NCI-H748 (cell line): Measurements from ENCODE around the gene RAP1GAP.

Source experiments
- DNase-seq: peaks from one replicate; lab custom pipeline; 2025; ENCODE audit not compliant: unreplicated experiment; lab: John Stamatoyannopoulos, UW

RAP1GAP gene

DNA sequence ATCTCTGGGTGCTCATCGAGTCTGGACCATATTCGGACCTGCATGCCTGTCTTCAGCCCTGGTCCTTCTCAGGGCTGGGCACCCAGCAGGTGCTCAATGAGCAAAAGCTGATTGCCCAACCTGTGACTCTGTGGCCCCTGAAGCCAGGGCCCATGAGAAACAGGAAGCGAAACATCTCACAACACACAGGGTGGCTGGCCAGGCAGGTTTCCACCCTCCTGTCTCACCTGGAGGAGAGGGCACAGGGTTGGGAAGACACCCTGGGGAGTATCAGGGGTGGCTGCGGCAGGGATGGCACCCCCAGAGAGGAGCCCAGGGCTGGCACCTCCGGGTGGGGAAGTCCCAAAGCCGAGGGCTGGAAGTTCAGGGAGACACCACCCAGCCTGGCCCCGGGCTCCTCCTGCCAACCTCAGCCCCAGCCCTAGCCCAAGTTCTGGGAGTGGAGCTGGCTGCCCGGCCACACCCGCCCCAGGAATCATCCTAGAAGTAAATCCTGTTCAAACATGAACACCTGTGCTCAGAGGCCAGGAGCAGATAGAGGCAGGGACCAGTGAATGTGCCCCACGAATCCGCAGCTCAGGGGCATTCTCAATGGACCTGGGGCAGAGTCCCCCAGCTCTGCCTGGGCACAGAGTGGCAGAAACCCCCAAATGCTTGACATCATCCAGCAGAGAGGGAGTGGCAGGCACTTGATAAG lies 54.6 kb downstream of the RAP1GAP start:
- DNase-seq: no peak

DNA sequence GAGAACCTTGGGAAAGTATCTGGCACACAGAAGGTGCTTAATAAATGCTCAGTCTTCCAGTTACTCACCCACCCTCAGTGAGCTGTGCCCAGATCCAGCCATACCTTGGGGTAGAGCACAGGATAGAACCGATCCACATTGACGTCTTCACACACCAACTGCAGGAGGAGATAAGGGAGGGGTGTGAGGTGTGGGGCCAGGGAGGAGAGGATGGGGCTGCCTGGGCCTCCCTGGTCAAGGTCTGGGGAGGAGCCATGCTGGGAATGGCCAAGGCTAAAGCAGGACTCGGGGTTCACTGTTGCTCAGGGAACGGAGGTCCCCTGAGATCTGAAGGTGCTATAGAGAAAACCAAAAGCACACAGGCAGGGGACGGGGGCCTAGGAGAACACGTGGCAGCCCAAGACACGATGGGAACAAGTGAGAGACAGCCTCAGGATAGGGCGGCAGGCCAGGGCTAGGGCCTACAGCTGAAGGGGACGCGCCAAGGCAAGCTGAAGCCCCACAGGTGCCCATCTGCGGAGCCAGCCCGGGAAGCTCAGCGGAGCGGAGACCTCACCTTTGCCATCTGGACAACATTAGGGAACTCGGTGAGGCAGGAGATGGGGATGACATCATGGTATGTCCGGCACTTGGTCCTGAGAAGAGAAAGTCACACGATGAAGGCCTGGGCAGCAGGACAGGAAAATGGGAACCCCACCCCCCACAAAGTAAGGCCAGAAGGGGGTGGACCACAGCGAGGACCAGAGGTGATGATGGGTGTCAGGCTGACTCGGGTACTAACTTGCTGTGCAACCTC lies 55.9 kb downstream of the RAP1GAP start:
- DNase-seq: no peak

DNA sequence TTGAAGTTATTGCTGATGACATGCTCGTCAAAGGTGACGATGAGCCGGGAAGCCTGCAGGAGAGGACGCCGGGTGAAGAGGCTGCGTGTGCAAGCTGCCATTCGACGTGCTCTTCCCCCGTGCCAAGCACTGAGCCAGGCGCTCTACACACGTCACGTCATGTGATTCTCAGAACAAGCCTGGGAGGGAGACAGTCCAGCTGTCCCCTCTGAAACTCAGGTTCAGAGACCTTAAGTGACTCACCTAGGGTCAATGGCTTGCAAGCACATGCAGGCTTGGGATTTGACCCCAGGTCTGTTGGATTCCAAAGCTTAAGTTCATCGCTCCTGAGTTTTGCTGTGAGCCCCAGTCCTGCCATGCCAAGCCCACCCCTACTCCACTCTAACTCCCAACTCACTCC lies 57.1 kb downstream of the RAP1GAP start:
- DNase-seq: no peak

DNA sequence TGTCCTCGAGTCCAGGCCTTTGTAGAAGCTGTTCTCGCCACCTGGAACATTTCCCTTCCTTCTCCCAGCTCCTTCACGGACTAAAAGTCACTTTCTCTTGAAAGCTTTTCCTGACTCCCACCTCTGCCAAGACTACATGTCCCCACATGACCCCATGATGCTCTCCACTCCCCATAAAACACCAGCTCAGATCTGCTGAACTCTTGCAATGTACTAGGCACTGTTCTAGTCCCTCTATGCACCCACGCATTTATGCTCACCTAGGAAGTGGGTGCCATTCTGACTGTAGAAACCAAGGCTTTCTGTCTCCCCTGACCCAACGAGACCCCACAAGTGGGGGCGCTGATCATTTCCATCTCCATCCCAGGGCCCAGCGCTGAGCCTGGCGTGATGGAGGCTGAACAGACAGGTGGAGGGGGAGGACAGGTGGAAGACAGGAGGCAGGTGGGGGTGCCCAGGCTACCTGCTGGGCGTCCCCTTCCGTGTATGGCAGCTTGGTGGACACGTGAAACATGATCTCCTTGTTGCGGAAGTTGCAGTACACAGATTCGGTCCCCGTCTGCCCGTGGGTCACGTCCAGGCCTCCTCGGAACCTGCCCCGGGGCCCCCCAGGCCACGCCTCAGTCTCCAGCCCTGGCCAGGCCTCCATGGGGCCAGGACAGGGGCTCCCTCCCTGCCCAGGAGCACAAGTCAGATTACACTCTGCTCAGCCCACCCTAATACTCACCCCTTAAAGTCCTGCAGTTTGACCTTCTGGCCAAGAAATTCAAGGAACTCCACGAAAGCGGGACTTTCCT lies 58.0 kb downstream of the RAP1GAP start:
- DNase-seq: no peak

DNA sequence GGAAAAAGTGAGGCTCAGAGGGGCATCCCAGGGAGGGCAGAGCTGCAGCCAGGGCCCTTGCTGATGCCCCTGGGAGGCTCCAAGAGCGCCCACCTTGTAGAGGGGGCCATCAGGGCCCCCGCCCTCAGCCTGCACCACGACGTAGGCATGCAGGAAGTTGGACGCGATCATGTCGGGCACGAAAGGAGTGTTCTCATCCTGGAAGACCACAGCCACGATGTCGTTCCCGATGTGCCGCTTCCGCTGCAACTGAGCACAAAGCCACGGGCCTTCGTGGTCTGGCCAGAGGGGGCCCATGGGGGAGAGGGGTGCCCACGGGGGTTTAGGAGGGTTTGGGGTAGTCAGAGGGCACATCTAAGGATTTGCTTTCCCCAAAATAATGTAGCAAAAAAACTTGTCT lies 59.1 kb downstream of the RAP1GAP start:
- DNase-seq: no peak

DNA sequence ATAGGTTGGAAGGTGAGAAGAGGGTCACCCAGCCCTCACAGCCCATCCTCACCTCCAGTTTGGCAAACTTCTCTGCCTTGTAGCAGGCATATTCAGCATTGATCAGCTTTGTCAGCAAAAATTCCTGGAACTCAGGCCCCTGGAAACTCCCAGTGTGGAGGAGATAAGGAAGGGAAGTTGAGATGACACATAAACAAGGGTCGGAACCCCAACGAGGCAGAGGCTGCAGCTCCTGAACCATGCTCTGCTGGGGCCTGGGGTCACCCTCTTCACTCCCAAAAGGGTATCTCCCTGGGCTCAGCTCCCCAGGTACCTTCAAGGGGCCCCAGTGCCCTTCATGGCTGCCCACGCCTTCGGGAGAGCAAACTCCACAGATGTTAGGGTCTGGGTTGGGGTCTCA lies 60.4 kb downstream of the RAP1GAP start:
- DNase-seq: no peak

DNA sequence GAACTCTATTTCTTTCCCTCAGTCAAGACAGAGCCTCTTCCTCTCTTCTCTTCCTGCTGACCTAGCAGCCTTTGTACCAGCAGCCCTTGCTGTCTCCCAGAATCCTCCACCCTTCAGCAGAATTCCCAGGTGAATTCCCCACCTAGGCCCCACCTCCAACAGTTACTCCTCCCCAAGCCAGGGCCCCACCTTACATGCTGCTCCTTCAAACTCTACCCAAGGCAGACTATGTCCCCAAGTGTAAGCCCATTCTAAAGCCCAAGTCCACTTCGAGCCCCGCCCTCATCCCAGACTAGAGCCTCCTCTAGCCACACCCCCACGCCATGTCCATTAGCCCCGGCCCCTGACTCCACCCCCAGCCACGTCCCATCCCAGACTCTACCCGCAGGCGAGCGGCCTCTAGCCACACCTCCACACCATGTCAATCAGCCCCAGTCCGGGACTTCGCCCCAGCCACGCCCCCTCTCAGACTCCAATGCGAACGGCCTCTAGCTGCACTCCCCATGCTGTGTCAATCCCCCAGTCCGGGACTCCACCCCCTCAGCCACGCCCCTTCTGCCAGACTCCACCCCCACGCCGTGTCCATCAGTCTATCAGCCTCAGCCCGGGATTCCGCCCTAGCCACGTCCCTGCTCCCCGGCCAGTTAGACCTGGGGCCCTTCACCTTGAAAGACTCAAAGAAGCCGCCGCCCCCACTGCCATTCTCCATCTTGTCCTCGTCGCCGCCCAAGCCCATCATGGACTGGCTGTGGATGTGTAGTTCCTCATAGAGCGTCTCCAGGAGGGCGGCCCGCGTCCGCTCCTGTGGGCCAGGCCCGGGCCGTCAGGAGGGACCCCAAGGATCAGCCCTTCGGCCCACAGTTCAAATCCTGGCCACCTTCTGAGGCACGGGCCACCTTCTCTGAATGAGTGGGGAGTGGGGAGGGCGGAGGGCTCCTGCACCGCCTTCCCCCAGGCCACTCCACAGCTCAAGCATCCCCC lies 61.3 kb downstream of the RAP1GAP start:
- no peak for DNase-seq

DNA sequence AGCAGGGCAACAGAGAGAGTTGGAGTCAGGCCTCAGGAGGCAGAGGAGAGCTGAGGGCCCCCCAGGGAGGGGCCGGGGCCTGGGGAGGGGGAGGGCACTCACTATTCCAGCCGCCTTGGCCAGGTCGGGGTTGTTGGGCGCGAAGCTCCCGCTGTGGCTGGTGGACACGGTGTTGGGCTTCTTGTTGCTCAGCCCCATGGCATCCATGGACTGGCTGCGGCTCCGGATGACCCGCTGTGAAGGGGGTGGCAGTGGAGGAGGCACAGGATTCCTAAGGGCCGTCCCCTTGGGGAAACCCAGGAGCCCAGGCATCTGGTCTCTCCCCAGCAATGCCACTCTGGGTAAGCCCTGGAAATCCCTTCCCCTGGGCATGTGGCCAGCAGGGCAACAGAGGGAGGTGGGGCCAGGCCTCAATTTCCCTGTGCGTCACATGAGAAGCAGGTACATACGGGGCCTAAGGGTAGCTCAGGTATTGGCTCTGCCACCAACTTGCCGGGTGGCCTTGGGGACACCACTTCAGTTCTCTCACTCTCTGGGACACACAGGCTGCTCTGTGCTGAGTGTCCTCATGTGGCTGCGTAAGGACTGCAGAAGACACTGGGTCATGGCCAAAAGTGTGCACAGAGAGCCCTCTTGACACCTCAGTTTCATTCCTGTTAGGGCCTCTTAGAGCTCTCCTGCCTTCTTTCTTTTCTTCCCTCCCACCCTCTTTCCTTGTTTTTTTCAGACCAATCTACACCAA lies 63.0 kb downstream of the RAP1GAP start:
- no peak for DNase-seq

DNA sequence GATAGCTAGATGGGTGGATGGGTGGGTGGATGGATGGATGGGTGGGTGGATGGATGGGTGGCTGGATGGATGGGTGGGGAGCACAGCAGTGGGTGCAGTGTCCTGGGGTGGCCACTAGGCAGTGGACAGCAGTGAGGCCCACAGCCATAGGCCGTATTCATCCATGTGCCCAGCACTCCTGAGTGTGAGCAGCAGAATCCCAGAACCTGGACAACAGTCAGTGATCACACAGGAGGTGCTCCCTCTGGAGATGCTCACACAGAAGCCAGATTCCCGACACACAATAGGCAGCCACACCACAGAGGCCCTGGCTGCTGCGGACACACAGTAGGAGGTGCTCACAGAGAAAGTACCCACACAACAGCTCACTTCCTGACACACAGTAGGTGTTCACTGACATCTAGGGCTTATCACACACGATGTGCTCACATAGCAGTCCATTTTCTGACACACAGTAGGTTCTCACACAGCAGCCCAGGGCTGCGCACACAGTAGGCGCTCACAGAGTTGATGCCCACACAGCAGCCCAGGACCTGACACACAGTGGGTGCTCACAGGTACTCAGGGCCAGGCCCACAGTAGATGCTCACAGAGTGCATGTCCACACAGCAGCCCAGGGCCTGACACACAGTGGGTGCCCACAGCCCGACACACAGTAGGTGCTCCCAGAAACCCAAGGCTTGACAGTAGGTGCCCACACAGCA lies 64.0 kb downstream of the RAP1GAP start:
- DNase-seq: no peak

DNA sequence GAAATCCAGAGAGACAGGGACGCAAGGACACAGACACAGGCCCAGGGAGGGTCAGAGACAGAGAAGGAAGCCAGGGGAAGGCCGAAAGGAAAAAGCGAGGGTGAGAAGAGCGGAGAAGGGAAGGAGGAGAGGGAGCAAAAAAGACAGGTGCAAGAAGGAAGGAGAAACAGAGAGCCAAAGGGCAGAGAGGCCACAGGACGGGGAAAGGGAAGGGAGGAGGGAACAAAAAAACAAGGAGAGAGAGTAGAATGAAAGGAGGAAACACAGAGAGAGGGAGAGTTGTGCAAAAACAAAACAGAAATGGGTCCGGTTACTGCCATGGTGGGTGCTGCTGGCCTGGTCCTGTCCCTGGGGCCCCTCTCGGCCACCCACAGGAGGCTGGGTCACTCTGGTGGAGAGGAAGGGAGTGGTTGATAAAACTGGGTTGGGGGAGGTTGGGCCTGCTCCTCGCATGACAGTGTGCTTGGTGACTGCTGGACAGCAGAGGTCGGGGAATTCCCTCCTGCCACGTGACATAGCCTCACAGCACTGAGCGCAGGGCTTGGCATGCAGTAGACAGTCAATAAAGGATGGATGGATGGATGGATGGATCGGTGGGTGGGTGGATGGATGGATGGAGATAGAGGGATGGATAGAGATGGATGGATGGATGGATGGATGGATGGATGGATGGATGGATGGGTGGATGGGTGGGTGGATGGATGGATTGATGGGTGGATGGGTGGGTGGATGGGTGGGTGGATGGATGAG lies 64.8 kb downstream of the RAP1GAP start:
- no peak for DNase-seq

DNA sequence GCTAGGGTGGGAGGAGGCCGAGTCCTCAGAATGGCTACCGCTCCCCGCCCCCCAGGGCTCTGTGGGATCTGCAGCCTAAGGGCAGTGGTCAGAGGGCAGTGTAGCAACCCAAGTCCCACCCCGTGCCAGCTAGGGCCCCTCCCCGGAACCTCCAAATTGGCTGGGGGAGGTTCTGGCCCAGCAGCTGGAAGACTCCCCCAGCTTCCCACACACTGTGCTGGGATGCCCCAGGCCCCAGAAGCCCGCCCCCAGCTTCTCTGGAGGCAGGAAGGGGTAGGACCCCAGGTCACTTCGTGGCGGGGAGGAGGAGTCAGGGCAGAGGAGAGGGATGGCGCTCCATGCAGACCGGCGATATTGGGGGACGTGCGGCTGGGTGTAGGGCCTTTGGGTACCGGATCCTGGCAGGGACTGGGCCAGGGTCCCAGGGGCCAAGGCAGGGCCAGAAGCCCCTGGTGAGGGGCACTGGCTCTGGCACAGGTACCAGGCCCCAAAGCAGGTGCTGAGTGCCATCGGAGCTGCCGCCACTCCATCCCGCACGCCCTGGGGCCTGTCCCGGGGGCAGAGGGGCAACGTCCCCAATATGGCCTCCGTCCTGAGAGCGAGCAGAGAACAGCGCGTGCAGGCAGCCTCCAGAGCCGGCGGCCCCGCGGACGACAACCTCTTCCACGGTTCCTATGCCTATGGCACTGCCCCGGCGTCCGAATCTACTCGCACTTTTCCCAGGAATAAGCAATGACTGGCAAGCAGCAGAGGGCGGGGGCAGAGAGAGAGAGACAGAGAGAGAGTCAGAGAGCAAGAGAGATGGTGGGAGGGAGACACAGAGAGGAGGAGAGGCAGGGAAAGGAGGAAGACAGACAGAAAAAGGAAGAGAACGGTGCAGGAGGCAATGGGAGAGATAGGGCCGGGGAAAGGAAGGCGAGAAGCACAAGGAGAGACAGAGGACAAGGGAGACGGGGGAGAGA lies 65.7 kb downstream of the RAP1GAP start:
- DNase-seq: no peak

DNA sequence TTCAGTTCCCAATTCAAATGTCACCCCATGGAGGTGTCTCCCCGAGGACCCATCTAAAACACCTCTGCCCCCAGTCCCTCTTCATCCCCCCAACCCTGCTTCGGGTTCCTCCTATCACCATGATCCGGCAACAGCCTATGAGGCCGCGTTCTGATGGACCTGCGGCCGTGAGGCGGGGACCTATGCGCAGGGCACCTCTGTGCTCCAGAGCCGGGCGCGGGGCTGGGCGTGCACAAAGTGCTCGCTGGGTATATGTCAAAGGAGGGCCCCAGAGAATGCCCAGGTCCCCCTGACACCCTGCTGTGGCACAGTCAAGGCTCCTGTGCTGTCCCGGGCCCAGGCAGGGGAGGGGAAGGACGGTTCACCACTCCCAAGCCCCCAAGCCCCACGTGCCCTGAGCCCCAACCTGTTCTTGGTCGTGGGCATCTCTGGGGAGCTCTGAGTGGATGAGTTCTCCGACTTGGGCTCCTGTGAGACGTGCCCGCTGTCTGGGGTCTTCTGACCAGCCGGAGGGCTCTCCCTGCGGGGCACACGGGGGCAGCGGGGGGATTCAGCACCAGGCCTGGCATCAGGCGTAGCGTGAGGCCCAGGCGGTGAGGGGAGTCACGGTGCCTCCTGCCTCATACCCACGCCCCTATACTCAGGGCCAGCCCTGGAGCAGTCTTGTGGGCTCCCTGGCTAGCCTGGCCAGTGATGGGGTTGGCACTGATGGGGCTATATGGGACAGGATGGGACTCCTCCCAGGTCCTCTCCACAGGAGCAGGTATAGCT lies 67.7 kb downstream of the RAP1GAP start:
- no peak for DNase-seq

DNA sequence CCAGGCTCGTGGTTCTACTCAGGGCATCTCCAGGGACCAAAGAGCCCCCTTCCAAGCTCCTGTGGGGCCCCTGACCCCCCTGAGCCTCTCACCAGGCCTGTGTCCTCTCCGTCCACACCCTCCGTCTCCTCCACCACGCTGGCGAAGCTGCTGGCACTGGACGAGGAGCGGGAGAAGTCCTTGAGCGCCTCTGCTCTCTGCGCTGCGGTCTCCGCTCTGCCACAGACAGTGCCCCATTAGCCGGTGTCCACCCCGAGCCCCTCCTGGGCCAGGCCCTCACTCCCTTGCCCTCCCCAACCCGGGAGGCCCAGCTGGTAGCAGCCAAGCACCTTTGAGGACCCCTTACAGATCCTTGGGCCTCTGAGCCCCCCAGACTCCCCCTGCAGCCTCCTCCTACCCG lies 69.8 kb downstream of the RAP1GAP start:
- DNase-seq: no peak

DNA sequence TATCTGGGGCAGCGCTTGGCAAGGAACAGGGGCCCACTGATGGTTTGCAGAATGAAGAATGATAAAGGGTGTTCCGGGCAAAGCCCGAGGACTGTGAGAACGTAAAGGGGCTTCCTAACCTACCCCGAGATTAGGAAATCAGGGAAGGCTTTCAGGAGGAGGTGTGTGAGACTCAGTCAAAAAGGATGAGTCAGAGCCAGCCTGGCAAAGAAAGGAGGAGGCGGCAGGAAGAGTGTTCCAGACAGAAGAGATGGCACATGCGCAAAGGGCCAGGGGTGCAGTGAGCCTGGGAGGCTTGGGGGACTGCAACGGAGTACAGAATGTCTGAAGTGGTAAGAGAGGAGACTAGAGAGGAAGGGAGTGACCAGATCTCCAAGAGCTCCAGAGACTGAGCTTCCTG lies 70.3 kb downstream of the RAP1GAP start:
- no peak for DNase-seq

DNA sequence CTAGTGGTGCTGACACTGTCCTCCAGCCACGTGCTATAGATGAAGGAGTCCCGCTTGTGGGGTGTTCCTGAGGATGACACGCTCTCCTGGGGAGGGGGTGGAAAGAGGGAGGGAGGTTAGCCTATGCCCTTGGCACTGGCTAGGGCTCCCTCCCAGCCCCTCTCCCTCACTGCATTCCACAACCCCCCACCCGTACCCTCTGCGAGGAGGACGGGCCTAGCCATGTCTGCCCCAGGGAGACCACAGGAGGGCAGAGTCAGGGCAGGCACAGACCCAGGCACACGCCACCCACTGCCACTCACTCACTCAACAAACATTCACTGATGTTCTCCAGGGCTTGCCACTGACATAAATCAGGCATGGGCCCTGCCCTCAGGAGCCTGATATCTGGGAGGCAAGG lies 70.7 kb downstream of the RAP1GAP start:
- DNase-seq: no peak

DNA sequence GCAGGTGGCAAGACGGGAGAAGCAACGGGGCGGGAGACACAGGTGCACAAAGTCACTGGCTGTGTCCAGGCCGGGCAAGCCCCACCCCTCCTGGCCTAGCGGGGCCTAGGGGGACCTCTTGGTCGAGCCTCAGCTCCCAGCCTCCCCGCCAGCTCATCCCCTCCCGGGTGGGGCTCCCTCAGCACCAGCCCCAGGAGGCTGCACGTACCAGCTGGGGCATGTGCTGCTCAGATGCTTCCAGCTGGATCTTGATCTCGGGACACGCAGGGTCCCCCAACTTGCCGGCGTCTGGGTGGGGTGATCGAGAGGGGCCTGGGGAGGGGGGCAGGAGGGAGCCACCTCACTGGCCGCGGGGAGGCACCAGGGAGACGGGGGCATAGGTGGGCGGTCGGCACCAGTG lies 71.4 kb downstream of the RAP1GAP start:
- no peak for DNase-seq

DNA sequence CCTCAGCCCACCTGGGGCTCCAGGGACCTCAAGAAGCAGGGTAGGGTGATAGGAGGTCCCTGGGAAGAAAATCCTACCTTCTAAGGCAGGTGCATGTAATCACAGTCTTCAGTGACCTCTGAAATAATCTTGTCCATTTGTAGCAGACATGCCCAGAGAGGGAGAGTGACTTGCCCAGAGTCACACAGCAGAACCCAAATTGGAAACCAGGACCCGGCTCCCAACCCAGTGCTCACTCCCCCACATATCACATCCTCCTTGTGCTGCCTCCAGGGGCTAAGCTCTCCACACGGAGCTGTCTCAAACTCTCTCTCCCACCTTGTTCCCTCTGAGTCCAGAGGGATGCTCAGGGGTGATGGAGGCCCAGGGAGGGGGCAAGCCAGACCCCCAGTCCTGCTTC lies 72.5 kb downstream of the RAP1GAP start:
- DNase-seq: no peak
